ENCODE data around the gene PUSL1. TPM values are rescaled to one million over a fixed set of nuclear protein-coding genes. Genes with fewer than 3 reads are reported as not detected.

Gene PUSL1
- polyA plus RNA-seq, 2 of the 4 experiments (the other 2 are of a cell fraction): 7.4 to 14.6 TPM

GRCh38 chr1:1325288-1326074 lies 17.1 kb downstream of the PUSL1 start:
- Histone ChIP-seq H3K9me3 (no peaks in the 10 kb centered on the region), H3K4me2 (peak overlapping the region; percentile 95), H3K4me1 (peaks cover 7% of the 10 kb centered on the region; the same call in 2 of the 3 replicates), H3K27ac (peak overlapping the region; percentile 94 to 97), H3K4me3 (peak overlapping the region; percentile 96)
- 49% methylated on average over 6 of the region's 16 CpGs for WGBS (ENCODE audit: missing lambda C conversion rate)
- ATAC-seq (peak in 1 of 2 experiments; percentile 2; a peak in 2 of 6 replicates), FAIRE-seq (no peak), DNase-seq (ENCODE audit: low read depth in 1 of 2, low spot score in 1 of 2) (no peak)
- POLR2A ChIA-PET: no interaction called here
- TF ChIP-seq REST (IDR thresholded peaks at IDR 0.05): no peak
- TF ChIP-seq HOXB5 (CRISPR knock-in tag; IDR thresholded peaks at IDR 0.05): no peak
- no peak for TF ChIP-seq ZNF302 (CRISPR knock-in tag; IDR thresholded peaks at IDR 0.05)
- no peak for TF ChIP-seq POLR2A (IDR thresholded peaks at IDR 0.05; ENCODE audit: low read length)
- no peak for TF ChIP-seq HEYL (CRISPR knock-in tag; IDR thresholded peaks at IDR 0.05)
- no peak for TF ChIP-seq RFX5 (IDR thresholded peaks at IDR 0.05)
- no peak for TF ChIP-seq FOXS1 (CRISPR knock-in tag; IDR thresholded peaks at IDR 0.05)
- no peak for TF ChIP-seq CBX2 (IDR thresholded peaks at IDR 0.05; ENCODE audit: borderline replicate concordance, low read depth)
- no peak for TF ChIP-seq SREBF2 (IDR thresholded peaks at IDR 0.05)
- TF ChIP-seq EHMT2 (IDR thresholded peaks at IDR 0.05; ENCODE audit: low read depth): no peak
- no peak for TF ChIP-seq NPAS2 (CRISPR knock-in tag; IDR thresholded peaks at IDR 0.05; ENCODE audit: borderline replicate concordance)
- CTCF ChIA-PET: interaction anchor here (2.4 kb wide), 1 partner anchor 21 kb away, joined by 7 read pairs; no protein-coding TSS in a partner anchor

GRCh38 chr1:1326075-1326605 lies 17.7 kb downstream of the PUSL1 start:
- ATAC-seq: no peak

GRCh38 chr1:1327291-1327690 lies 18.9 kb downstream of the PUSL1 start:
- H3K9me3 ChIP-seq: no peaks in the 10 kb centered on the region
- no peak for DNase-seq (ENCODE audit: low read depth in 1 of 2, low spot score in 1 of 2)
- no peak overlapping the region for H3K27ac ChIP-seq
- no peak for ATAC-seq
- WGBS (ENCODE audit: missing lambda C conversion rate): no CpG with 5 or more reads among the region's 40 CpGs
- FAIRE-seq: no peak
- TF ChIP-seq SREBF2 (IDR thresholded peaks at IDR 0.05) (no peak), ZFP36 (IDR thresholded peaks at IDR 0.05; ENCODE audit: borderline replicate concordance, partially characterized antibody) (no peak), USF2 (IDR thresholded peaks at IDR 0.05) (no peak), HMGXB4 (CRISPR knock-in tag; IDR thresholded peaks at IDR 0.05; ENCODE audit: borderline replicate concordance) (no peak), MYC (IDR thresholded peaks at IDR 0.05; ENCODE audit: borderline replicate concordance, low read length) (no peak), CTCF (IDR thresholded peaks at IDR 0.05) (no peak), JUNB (IDR thresholded peaks at IDR 0.05) (no peak), NR3C1 (IDR thresholded peaks at IDR 0.05) (no peak), POLR2A (IDR thresholded peaks at IDR 0.05; ENCODE audit: low read length) (no peak), RFX5 (IDR thresholded peaks at IDR 0.05) (no peak), JUN (IDR thresholded peaks at IDR 0.05) (no peak), NPAS2 (CRISPR knock-in tag; IDR thresholded peaks at IDR 0.05; ENCODE audit: borderline replicate concordance) (no peak), HOXB13 (CRISPR knock-in tag; IDR thresholded peaks at IDR 0.05; ENCODE audit: low read depth) (no peak), CHD4 (IDR thresholded peaks at IDR 0.05; ENCODE audit: borderline replicate concordance) (no peak), TP53 (CRISPR knock-in tag; IDR thresholded peaks at IDR 0.05) (no peak)
- POLR2A ChIA-PET: no interaction called here
- H3K4me2 ChIP-seq: no peak overlapping the region
- no peak overlapping the region for H3K4me3 ChIP-seq
- CTCF ChIA-PET: interaction anchor here (1.2 to 2.4 kb wide), 2 partner anchors 19 to 98 kb away, joined by 3 to 7 read pairs; no protein-coding TSS in a partner anchor
- H3K4me1 ChIP-seq: peaks cover 18% of the 10 kb centered on the region; the same call in 2 of the 3 replicates

More at GRCh38 chr1:1326075-1326605, 17.7 kb downstream of the PUSL1 start:
- Histone ChIP-seq H3K4me1 (peaks cover 13% of the 10 kb centered on the region; the same call in 2 of the 3 replicates), H3K27ac (peak overlapping the region in 1 of 2 experiments; percentile 97; a peak in 2 of 6 replicates), H3K9me3 (no peaks in the 10 kb centered on the region), H3K4me2 (peak overlapping the region; percentile 95), H3K4me3 (no peak overlapping the region)
- DNase-seq (ENCODE audit: low read depth in 1 of 2, low spot score in 1 of 2) (no peak), FAIRE-seq (no peak)
- TF ChIP-seq ZC3H11A (IDR thresholded peaks at IDR 0.05): no peak
- TF ChIP-seq KDM5A (IDR thresholded peaks at IDR 0.05): no peak
- no peak for TF ChIP-seq CBX2 (IDR thresholded peaks at IDR 0.05; ENCODE audit: borderline replicate concordance, low read depth)
- POLR2A ChIA-PET: no interaction called here
- CTCF ChIA-PET: interaction anchor here (2.4 kb wide), 1 partner anchor 20 kb away, joined by 7 read pairs; no protein-coding TSS in a partner anchor
- WGBS (ENCODE audit: missing lambda C conversion rate): 100% methylated on average over 3 of the region's 8 CpGs
